HepG2 (cell line): ENCODE results near the gene SYPL1. TPM values are rescaled to one million over a fixed set of nuclear protein-coding genes. Genes with fewer than 3 reads are reported as not detected.

Experiments
- ATAC-seq: fragments of 200-7000 bp; cut with Tn5 transposase; 3 replicates; pipeline ENCODE4 v1.9.1; 2020; ENCODE audit warnings: mild to moderate bottlenecking, moderate library complexity
- BruUV-seq: library from RNA; stranded (reverse); fragments of 400-500 nt; replicated peaks from 2 replicates; lab custom pipeline; 2021; lab: Mats Ljungman, UMichigan
- CTCF ChIA-PET: fragments of 300-600 bp; formaldehyde crosslinking; extraction: SDS; loops from one replicate; lab custom pipeline; 2021; ENCODE audit warnings: low total read pairs, inconsistent platforms, low intra/inter-chr PET ratio; lab: Yijun Ruan, JAX
- POLR2A ChIA-PET: fragments of 350-600 bp; sonication (Branson Sonifier 250); formaldehyde crosslinking; loops from one replicate; lab custom pipeline; 2020; ENCODE audit warnings: antibody characterized with exemption, inconsistent platforms; lab: Yijun Ruan, JAX
- DNase-seq: peaks from one replicate; pipeline ENCODE4 v3.0.0-alpha.2; 2015; ENCODE audit warnings: low spot score
- FAIRE-seq: peaks from 3 replicates; lab custom pipeline; 2011; peaks lifted over from hg19 to GRCh38; lab: Jason Lieb, UNC
- H2AFZ ChIP-seq: one replicate; pipeline ENCODE4 v1.6.1; 2011; ENCODE audit warnings: low read length, inconsistent platforms
- H3K27ac ChIP-seq: fragments of 300-600 bp; 3 replicates; pipeline ENCODE4 v1.8.0; 2011; ENCODE audit warnings: mixed run types, mild to moderate bottlenecking, mixed read lengths, low read length, inconsistent platforms; ENCODE audit not compliant: insufficient read depth; ENCODE audit errors: extremely low read length
- H3K27me3 ChIP-seq, 2 experiments: fragments of 200-600 bp in 1 of 2; 2 replicates in 1 of 2; 3 replicates in 1 of 2; pipeline versions ENCODE4 v1.6.0 to v1.8.0; 2011; ENCODE audit warnings: low read length in 2 of 2, mild to moderate bottlenecking in 2 of 2, moderate library complexity in 2 of 2, inconsistent platforms in 1 of 2; ENCODE audit not compliant: insufficient read depth in 2 of 2, control insufficient read depth in 1 of 2
- H3K36me3 ChIP-seq, 2 experiments: fragments of 200-600 bp in 1 of 2; replicated peaks in 1 of 2; 2 replicates in 1 of 2; 3 replicates in 1 of 2; pipeline versions ENCODE4 v1.5.1 to v1.8.0; 2011; ENCODE audit warnings: low read length in 2 of 2, inconsistent platforms in 1 of 2; ENCODE audit not compliant: insufficient read depth in 2 of 2, control insufficient read depth in 1 of 2
- H3K4me1 ChIP-seq: 2 replicates; pipeline ENCODE4 v1.5.1; 2012; ENCODE audit warnings: low read length, inconsistent platforms; ENCODE audit not compliant: insufficient read depth
- H3K4me2 ChIP-seq: 2 replicates; pipeline ENCODE4 v1.6.0; 2011; ENCODE audit warnings: low read depth, low read length, inconsistent platforms
- H3K4me3 ChIP-seq, 3 experiments: fragments of 200-600 bp in 1 of 3; sonication (generic), shearing (Covaris generic) in 1 of 3; replicated peaks in 1 of 3; 2 replicates each; pipeline ENCODE4 v1.5.1; 2011 to 2016; ENCODE audit warnings: low read length in 3 of 3, inconsistent platforms in 2 of 3, low read depth in 2 of 3, mild to moderate bottlenecking in 2 of 3, control low read depth in 1 of 3, mixed read lengths in 1 of 3; ENCODE audit not compliant: insufficient read depth in 1 of 3
- H3K79me2 ChIP-seq: one replicate; pipeline ENCODE4 v1.6.1; 2011; ENCODE audit warnings: low read length, inconsistent platforms; ENCODE audit not compliant: insufficient read depth
- H3K9ac ChIP-seq: 2 replicates; pipeline ENCODE4 v1.6.0; 2011; ENCODE audit warnings: mild to moderate bottlenecking, low read depth, low read length, inconsistent platforms; ENCODE audit not compliant: insufficient read depth
- H3K9me3 ChIP-seq: 2 replicates; pipeline ENCODE4 v1.5.1; 2012; ENCODE audit warnings: mild to moderate bottlenecking, low read length
- H4K20me1 ChIP-seq: 2 replicates; pipeline ENCODE4 v1.6.0; 2011; ENCODE audit warnings: inconsistent platforms, mild to moderate bottlenecking, low read length, moderate library complexity; ENCODE audit not compliant: insufficient read depth
- CBFB ChIP-seq: sonication (generic); formaldehyde crosslinking; IDR thresholded peaks from 2 replicates; pipeline ENCODE4 v1.4.0; 2020; ENCODE audit warnings: missing genetic modification reagents
- CENPT ChIP-seq: sonication (generic); formaldehyde crosslinking; IDR thresholded peaks from 2 replicates; pipeline ENCODE4 v1.8.0; 2022; ENCODE audit warnings: low read depth, mild to moderate bottlenecking, moderate library complexity, missing genetic modification reagents
- TOPORS ChIP-seq: sonication (generic); formaldehyde crosslinking; IDR thresholded peaks from 2 replicates; pipeline ENCODE4 v1.8.0; 2023; ENCODE audit warnings: mild to moderate bottlenecking, missing genetic modification reagents
- ZNF558 ChIP-seq: sonication (generic); formaldehyde crosslinking; IDR thresholded peaks from 2 replicates; pipeline ENCODE4 v1.9.0; 2022; ENCODE audit warnings: mild to moderate bottlenecking, missing genetic modification reagents, borderline replicate concordance
- WGBS: methylation state at CpG from one replicate; pipeline ENCODE4 v1.1.6; 2017; ENCODE audit warnings: low lambda C conversion rate; 5-methylcytosine and 5-hydroxymethylcytosine counted together
- in situ Hi-C: cut with HindIII; loops from 2 replicates; pipeline ENCODE4 v1.10.0; 2017; ENCODE audit warnings: low pct_unique_long_range_greater_than_20kb; ENCODE audit not compliant: extremely low pct_ligation_motif_present
- intact Hi-C: fragments of 100-400 bp; cut with micrococcal nuclease; formaldehyde crosslinking; loops from one replicate; pipeline ENCODE4 v1.10.0; 2022; ENCODE audit not compliant: unreplicated experiment
- polyA plus RNA-seq, 8 experiments: library from polyadenylated mRNA; depleted of rRNA in 3 of 8; stranded (reverse) in 7 of 8; unstranded in 1 of 8; fragments of >200 nt; fragmentation: Illumina TruSeq in 4 of 8; extraction: Trizol in 4 of 8; gene quantifications; 2 replicates each; pipeline versions ENCODE4 v1.2.1 to v1.2.3, GENCODE V29; 2011 to 2016; ENCODE audit warnings: low read depth in 4 of 8, missing spikeins in 1 of 8, mixed read lengths in 1 of 8; ENCODE audit not compliant: insufficient read depth in 1 of 8
- total RNA-seq, 5 experiments: library from RNA; depleted of rRNA; stranded (reverse); fragments of >200 nt; fragmentation: Illumina TruSeq; extraction: Trizol; gene quantifications; 2 replicates each; pipeline ENCODE4 v1.2.3, GENCODE V29; 2016; ENCODE audit warnings: low read depth in 1 of 5
- TF ChIP-seq, protein P1 (sequence below): IDR thresholded peaks from 2 replicates; pipeline ENCODE4 v1.6.1; 2016

SYPL1 gene
- total and polyA plus RNA-seq, 2 of the 13 experiments (the other 11 are each of a cell fraction or from before 2014, with no cell fraction given) = 27.5 to 40.2 TPM

DNA sequence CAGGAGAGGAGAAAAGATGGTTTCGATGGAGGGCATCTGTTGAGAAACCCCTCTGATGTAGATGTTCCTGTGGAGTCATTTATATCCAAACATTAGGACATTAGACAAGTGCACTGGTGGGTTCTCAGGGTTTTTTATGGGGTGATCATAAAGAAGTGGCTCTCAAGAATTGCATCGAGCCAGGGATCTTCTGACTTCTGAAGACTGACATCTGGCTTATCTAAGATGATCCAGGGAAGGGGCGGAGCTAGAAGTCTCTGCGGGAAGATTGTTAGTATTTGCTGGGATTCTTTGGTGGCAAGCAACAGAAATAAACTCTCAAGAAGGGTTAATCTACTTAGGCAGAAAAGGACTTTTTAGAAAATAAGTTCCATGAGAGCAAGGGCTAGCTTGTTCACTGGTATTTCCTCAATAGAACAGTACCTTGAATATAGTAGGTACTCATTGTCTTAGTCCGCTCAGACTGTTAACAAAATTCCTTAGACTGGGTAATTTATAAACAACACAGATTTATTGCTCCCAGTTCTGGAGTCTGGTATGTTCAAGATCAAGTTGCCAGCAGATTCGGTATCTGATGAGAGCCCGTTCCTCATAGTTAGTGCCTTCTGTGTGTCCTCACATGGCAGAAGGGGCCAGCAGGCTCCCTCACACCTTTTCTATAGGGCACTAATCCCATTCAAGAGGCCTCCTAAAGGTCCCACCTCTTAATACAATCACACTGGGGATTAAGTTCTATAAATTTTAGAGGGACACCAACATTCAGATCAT lies 28.5 kb upstream of the SYPL1 start:
- Histone ChIP-seq H3K27ac (no peak overlapping the region), H3K36me3 (no peaks in the 10 kb centered on the region), H3K4me3 (no peak overlapping the region), H3K27me3 (peaks cover 0 to 44% of the 10 kb centered on the region in 2 experiments; a peak in 2 of 5 replicates), H3K9me3 (no peaks in the 10 kb centered on the region), H4K20me1 (no peaks in the 10 kb centered on the region), H3K4me1 (no peaks in the 10 kb centered on the region), H3K79me2 (no peaks in the 10 kb centered on the region), H3K4me2 (no peak overlapping the region), H2AFZ (no peak overlapping the region), H3K9ac (no peak overlapping the region)
- CTCF ChIA-PET = no interaction called here
- POLR2A ChIA-PET = no interaction called here
- TF ChIP-seq CBFB (CRISPR knock-in tag) (no peak), ZNF558 (no peak), CENPT (no peak), TOPORS (CRISPR knock-in tag) (no peak)
- TF ChIP-seq, protein P1, sequence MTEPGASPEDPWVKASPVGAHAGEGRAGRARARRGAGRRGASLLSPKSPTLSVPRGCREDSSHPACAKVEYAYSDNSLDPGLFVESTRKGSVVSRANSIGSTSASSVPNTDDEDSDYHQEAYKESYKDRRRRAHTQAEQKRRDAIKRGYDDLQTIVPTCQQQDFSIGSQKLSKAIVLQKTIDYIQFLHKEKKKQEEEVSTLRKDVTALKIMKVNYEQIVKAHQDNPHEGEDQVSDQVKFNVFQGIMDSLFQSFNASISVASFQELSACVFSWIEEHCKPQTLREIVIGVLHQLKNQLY (CRISPR knock-in tag) = no peak
- ATAC-seq (no peak), FAIRE-seq (no peak), DNase-seq (no peak)
- no TSS peak for BruUV-seq
- in situ Hi-C loops (no loop called here), intact Hi-C loops (no loop called here)
- WGBS = 37% methylated on average over 7 of the region's 7 CpGs
